ENCODE data around the gene ETFBKMT. TPM values are rescaled to one million over a fixed set of nuclear protein-coding genes. Genes with fewer than 3 reads are reported as not detected.

Gene ETFBKMT
- total RNA-seq, 1 donor from 2014 or later = 2.8 TPM

- DNase-seq = no peak
- intact Hi-C loops (cut with DNase I) = no loop called here
- Histone ChIP-seq H3K27me3 (no peaks in the 10 kb centered on the region), H3K9me3 (no peaks in the 10 kb centered on the region), H3K4me1 (no peaks in the 10 kb centered on the region), H3K27ac (no peak overlapping the region), H3K4me3 (no peak overlapping the region), H3K36me3 (no peaks in the 10 kb centered on the region)
- no peak for TF ChIP-seq CTCF (IDR thresholded peaks at IDR 0.05)
- ATAC-seq = no peak
Observed at GRCh38 chr12:31626270-31626995, 33.1 kb upstream of the ETFBKMT start.

GRCh38 chr12:31627456-31628054 is 31.9 kb upstream of the ETFBKMT start:
- Histone ChIP-seq H3K27ac (no peak overlapping the region), H3K4me1 (no peaks in the 10 kb centered on the region), H3K4me3 (no peak overlapping the region), H3K36me3 (no peaks in the 10 kb centered on the region), H3K9me3 (no peaks in the 10 kb centered on the region), H3K27me3 (no peaks in the 10 kb centered on the region)
- no peak for TF ChIP-seq CTCF (IDR thresholded peaks at IDR 0.05)
- DNase-seq (no peak), ATAC-seq (no peak)
- intact Hi-C loops (cut with DNase I) = no loop called here

- H3K27ac ChIP-seq = no peak overlapping the region
- H3K27me3 ChIP-seq = no peaks in the 10 kb centered on the region
- DNase-seq = no peak
- H3K4me3 ChIP-seq = no peak overlapping the region
- no peaks in the 10 kb centered on the region for H3K9me3 ChIP-seq
- intact Hi-C loops (cut with DNase I) = loop anchor here (5.0 kb wide), 1 partner anchor 228 kb away; no protein-coding TSS in a partner anchor
- no peak for ATAC-seq
- no peaks in the 10 kb centered on the region for H3K4me1 ChIP-seq
- no peak for TF ChIP-seq CTCF (IDR thresholded peaks at IDR 0.05)
- H3K36me3 ChIP-seq = no peaks in the 10 kb centered on the region
Observed at GRCh38 chr12:31629756-31630732, 29.4 kb upstream of the ETFBKMT start.

- TF ChIP-seq CTCF (IDR thresholded peaks at IDR 0.05) = no peak
- DNase-seq = no peak
- Histone ChIP-seq H3K4me3 (no peak overlapping the region), H3K4me1 (no peaks in the 10 kb centered on the region), H3K27ac (no peak overlapping the region), H3K36me3 (no peaks in the 10 kb centered on the region), H3K27me3 (no peaks in the 10 kb centered on the region), H3K9me3 (no peaks in the 10 kb centered on the region)
- intact Hi-C loops (cut with DNase I) = loop anchor here (5.0 kb wide), 1 partner anchor 229 kb away; no protein-coding TSS in a partner anchor
- no peak for ATAC-seq
Observed at GRCh38 chr12:31631023-31631724, 28.3 kb upstream of the ETFBKMT start.

- no peak for TF ChIP-seq CTCF (IDR thresholded peaks at IDR 0.05)
- Histone ChIP-seq H3K9me3 (no peaks in the 10 kb centered on the region), H3K4me1 (no peaks in the 10 kb centered on the region), H3K4me3 (no peak overlapping the region), H3K36me3 (no peaks in the 10 kb centered on the region), H3K27me3 (no peaks in the 10 kb centered on the region), H3K27ac (no peak overlapping the region)
- DNase-seq = no peak
- ATAC-seq = peak; percentile 63
- intact Hi-C loops (cut with DNase I) = loop anchor here (5.0 kb wide), 1 partner anchor 230 kb away; no protein-coding TSS in a partner anchor
Observed at GRCh38 chr12:31631809-31632208, 27.7 kb upstream of the ETFBKMT start.

Data from upper lobe of right lung (tissue), 1 donor.